Measurements from ENCODE around the gene DKC1. TPM values are rescaled to one million over a fixed set of nuclear protein-coding genes. Genes with fewer than 3 reads are reported as not detected.

DKC1 gene
- total and polyA plus RNA-seq, 10 donors: 32.0 to 54.4 (median 39.0) TPM

DNA sequence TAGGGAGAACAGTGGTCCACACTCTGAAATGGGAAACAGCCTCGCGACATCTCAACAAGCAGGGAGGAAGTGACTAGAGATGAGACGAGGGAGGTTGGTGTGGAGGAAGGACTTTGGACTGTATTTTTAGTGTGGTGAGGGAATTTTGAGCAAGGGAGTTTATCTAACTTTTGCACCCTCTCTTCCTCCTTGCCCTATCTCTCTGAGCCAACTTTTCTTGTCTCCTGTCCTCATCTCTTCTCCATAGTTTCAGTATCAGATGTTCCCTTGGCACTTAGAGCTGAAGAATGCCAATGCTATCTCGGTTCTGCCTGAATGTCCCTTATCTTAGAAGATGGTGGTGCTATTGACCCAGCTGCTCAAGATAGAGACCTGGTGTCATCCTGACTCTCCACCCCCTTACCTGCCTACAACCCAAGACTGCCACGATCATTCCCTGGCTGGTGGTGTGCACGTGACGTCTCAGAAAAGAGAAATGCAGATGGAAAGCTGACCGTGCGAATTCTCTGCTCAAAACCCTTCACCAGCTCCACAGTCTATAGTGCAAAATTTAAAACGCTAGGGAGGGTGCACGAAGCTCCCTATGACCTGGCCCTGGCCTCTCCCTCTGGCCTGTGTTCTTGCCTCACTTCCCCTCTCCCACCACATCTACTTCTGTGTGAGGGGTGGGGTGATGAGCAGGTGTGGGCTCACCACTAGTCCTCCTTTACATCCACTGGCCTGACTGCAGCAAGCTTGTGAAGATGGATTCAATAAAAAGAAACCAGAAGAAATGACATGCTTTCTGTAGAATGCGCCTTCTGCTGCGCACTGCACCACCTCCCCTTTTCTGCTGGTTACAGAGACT, 21.7 kb downstream of the DKC1 start:
- Histone ChIP-seq H3K27ac (peak overlapping the region in 3 of 8 donors; percentile 4 to 62 (median 7)), H3K27me3 (replicated peaks in 1 of 7) (no peaks in the 10 kb centered on the region), H3K4me3 (no peak overlapping the region), H3K36me3 (peaks cover 0 to 44% (median 0%) of the 10 kb centered on the region in 6 donors), H3K9me3 (no peaks in the 10 kb centered on the region), H3K4me1 (peaks cover 0 to 11% (median 0%) of the 10 kb centered on the region in 6 donors)
- 55 to 72% (median 64%) methylated on average over 13 of the region's 13 CpGs for WGBS, 5 donors
- no peak for TF ChIP-seq POLR2AphosphoS5 (IDR thresholded peaks at IDR 0.05)
- TF ChIP-seq, protein P1, sequence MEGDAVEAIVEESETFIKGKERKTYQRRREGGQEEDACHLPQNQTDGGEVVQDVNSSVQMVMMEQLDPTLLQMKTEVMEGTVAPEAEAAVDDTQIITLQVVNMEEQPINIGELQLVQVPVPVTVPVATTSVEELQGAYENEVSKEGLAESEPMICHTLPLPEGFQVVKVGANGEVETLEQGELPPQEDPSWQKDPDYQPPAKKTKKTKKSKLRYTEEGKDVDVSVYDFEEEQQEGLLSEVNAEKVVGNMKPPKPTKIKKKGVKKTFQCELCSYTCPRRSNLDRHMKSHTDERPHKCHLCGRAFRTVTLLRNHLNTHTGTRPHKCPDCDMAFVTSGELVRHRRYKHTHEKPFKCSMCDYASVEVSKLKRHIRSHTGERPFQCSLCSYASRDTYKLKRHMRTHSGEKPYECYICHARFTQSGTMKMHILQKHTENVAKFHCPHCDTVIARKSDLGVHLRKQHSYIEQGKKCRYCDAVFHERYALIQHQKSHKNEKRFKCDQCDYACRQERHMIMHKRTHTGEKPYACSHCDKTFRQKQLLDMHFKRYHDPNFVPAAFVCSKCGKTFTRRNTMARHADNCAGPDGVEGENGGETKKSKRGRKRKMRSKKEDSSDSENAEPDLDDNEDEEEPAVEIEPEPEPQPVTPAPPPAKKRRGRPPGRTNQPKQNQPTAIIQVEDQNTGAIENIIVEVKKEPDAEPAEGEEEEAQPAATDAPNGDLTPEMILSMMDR (IDR thresholded peaks at IDR 0.05 in 8 of 11, conservative IDR thresholded peaks at IDR 0.05 in 3 of 11): no peak
- no peak for TF ChIP-seq POLR2A (IDR thresholded peaks at IDR 0.05)
- intact Hi-C loops (cut with DNase I; ENCODE audit: low total_unique reads): no loop called here
- no peak for DNase-seq

DNA sequence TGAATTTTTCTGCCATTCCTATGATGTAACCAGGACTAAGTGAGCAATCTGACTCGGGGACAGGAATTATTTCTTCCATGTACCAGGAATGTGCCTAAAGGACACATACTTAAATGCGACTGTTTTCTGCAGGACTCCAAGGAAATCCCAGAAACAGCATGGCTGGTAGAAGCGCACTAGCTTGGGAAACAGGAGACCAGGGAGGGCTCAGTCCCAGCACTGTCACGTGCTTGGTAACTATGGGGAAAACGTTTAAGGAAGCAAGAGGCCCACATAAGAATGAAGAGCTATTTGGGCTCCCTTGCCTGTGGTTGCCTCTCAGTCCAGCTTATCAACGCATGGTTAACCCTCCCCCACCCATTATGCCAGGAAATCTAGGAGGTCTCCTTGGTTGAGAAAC, 23.1 kb downstream of the DKC1 start:
- Histone ChIP-seq H3K27me3 (replicated peaks in 1 of 7) (no peaks in the 10 kb centered on the region), H3K4me1 (peaks cover 0 to 11% (median 0%) of the 10 kb centered on the region in 6 donors), H3K27ac (no peak overlapping the region), H3K36me3 (peaks cover 0 to 44% (median 0%) of the 10 kb centered on the region in 6 donors), H3K4me3 (no peak overlapping the region), H3K9me3 (no peaks in the 10 kb centered on the region)
- intact Hi-C loops (cut with DNase I; ENCODE audit: low total_unique reads): no loop called here
- WGBS, 5 donors: 51 to 63% (median 60%) methylated on average over 5 to 6 of the region's 6 CpGs
- TF ChIP-seq POLR2AphosphoS5 (IDR thresholded peaks at IDR 0.05) (no peak), POLR2A (IDR thresholded peaks at IDR 0.05) (no peak)
- TF ChIP-seq, protein P1 (IDR thresholded peaks at IDR 0.05 in 8 of 11, conservative IDR thresholded peaks at IDR 0.05 in 3 of 11): no peak
- DNase-seq: no peak

DNA sequence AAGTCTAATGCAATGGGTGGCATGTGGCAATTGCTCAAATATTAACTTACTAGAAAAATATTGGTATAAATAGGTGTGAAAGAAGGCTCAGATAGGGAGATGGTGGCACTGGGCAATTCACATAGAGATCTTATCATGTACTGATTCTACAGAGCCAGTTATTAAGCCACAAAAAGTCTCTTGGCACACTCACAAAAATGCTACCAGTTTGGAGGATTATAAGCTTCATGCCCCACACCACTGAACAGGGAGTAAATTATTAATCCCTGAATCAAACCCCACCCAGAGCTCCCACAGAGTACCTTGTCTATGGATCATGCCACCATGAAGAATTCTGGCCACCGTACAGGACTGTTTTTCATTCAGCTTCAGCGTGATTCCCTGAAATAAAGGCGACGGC, 28.8 kb downstream of the DKC1 start:
- DNase-seq: no peak
- TF ChIP-seq POLR2AphosphoS5 (IDR thresholded peaks at IDR 0.05) (no peak), POLR2A (IDR thresholded peaks at IDR 0.05) (no peak)
- TF ChIP-seq, protein P1 (IDR thresholded peaks at IDR 0.05 in 8 of 11, conservative IDR thresholded peaks at IDR 0.05 in 3 of 11): no peak
- 70 to 97% (median 74%) methylated on average over 4 of the region's 4 CpGs for WGBS, 5 donors
- intact Hi-C loops (cut with DNase I; ENCODE audit: low total_unique reads): no loop called here
- Histone ChIP-seq H3K4me1 (peaks cover 0 to 8% (median 0%) of the 10 kb centered on the region in 6 donors), H3K27me3 (replicated peaks in 1 of 7) (no peaks in the 10 kb centered on the region), H3K36me3 (peaks cover 0 to 18% (median 0%) of the 10 kb centered on the region in 6 donors), H3K27ac (no peak overlapping the region), H3K4me3 (no peak overlapping the region), H3K9me3 (no peaks in the 10 kb centered on the region)

DNA sequence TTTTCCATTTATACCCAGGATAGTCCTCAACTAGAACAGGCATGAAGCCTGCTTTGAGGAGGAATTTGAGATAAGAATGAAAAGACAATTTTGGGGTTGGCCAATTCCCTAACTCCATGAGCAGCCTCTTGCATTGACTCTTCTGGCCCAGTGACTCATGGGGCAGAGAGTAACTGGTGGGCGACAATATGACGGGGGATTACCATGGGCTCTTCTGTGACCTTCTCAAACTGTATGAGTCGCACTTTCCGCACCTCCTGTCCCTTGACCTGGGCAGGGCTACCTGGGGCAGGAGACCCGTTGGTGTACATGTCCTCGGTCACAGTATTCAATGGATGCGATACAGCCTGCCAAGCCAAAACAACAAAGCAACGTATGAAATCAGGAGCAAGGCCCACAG, 29.3 kb downstream of the DKC1 start:
- Histone ChIP-seq H3K9me3 (no peaks in the 10 kb centered on the region), H3K4me3 (no peak overlapping the region), H3K27me3 (replicated peaks in 1 of 7) (no peaks in the 10 kb centered on the region), H3K36me3 (peaks cover 0 to 17% (median 0%) of the 10 kb centered on the region in 6 donors), H3K4me1 (peaks cover 0 to 8% (median 0%) of the 10 kb centered on the region in 6 donors), H3K27ac (no peak overlapping the region)
- intact Hi-C loops (cut with DNase I; ENCODE audit: low total_unique reads): no loop called here
- DNase-seq: no peak
- TF ChIP-seq, protein P1 (IDR thresholded peaks at IDR 0.05 in 8 of 11, conservative IDR thresholded peaks at IDR 0.05 in 3 of 11): no peak
- TF ChIP-seq POLR2A (IDR thresholded peaks at IDR 0.05) (no peak), POLR2AphosphoS5 (IDR thresholded peaks at IDR 0.05) (no peak)
- WGBS, 5 donors: 83 to 97% (median 91%) methylated on average over 8 of the region's 8 CpGs
